Inferior parietal cortex (tissue), 1 donor: ENCODE measurements around the gene KSR2.
"Not testable (repeated sequence)": the region's sequence is repeated elsewhere in the genome, so short reads cannot be mapped to it uniquely, and the experiment has no call there.

Source experiments
- DNase-seq: peaks from one replicate; pipeline ENCODE4 v3.0.0-alpha.2; 2016; ENCODE audit errors: extremely low spot score

Gene KSR2

DNA sequence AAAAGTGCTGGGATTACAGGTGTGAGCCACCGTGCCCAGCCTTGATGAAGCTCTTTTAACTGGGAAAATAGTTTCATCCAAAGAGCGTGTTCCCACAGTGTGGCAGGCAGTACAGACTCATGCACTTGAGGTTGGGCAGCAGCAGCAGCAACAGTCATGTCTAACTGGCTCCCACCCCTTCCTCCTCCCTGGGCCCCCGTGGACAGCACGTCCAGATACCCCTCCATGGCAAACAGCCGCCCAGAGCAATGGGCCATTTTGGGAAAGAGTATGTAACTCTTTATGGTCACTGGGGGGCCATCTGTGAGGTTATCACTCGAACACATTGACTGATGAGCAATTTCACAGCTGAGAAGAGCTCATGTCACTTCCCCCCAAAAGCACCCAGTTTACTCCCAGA, 328.3 kb downstream of the KSR2 start:
- DNase-seq: no peak

GRCh38 chr12:117629454-117629853, 339.3 kb downstream of the KSR2 start:
- no peak for DNase-seq

DNA sequence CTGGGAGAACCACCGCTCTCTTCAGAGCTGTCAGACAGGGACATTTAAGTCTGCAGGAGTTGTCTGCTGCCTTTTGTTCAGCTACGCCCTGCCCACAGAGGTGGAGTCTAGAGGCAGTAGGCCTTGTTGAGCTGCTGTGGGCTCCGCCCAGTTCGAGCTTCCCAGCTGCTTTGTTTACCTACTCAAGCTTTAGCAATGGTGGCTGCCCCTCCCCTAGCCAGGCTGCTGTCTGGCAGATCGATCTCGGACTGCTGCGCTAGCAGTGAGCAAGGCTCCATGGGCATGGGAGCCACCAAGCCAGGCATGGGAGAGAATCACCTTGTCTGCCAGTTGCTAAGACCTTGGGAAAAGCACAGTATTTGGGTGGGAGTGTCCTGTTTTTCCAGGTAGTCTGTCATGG, 340.1 kb downstream of the KSR2 start:
- DNase-seq: not testable (repeated sequence)

GRCh38 chr12:117622741-117623140, 346.0 kb downstream of the KSR2 start:
- no peak for DNase-seq

DNA sequence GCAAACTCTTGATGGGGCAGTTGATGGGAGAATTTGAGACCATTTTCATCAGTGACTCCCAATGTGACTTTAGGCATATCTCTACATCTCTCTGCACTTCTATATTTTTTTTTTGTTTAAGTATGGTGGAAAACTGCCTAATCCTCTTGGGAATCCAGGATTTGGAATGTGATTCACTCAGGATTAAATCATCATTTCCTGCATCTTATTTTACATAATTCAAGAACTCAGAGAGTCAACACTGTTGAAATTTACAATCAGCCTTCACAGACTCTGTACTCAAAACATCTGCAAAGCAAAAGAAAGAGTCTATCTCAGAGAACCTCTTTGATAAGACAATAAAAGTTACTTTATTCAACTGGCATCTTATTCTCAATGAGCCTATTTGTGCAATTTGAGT, 346.7 kb downstream of the KSR2 start:
- DNase-seq: no peak

DNA sequence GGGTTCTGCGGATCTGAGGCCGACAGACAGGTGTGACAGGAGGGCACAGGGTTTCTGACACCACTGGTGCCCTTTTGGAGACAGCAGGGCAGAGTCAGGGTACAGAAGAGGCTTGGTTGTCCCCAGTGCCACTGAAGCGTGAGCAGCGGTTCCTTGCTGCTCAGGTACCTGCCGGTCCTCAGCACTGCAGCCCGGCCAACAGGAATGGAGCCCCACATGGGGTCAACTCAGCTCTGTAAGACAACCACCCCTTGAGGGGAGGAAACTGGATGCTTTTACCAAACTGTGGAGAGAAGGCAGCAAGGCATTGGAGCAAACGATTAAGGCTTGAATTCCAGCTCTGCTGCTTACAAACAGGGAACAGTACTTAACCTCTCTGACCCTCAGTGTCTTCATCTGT, 361.0 kb downstream of the KSR2 start:
- no peak for DNase-seq

DNA sequence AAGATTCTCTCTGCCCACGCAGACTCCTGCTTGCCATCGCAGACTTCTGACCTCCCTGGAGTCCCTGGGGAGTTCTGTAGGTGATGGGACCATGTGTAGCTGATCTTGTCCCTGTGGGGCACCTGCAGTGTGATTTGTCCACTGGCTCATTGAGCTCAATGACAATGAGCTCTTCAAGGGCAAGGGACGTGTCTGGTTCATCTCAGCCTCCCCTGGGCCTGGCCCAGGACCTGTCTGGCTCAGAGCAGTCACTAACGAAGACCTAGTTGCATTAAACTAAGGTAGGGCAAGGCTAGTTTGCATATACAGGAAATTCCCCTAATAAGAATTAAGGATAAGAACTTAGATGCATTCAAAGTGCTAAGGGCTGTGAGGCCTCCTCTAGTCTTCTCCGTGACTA, 361.8 kb downstream of the KSR2 start:
- DNase-seq: no peak

DNA sequence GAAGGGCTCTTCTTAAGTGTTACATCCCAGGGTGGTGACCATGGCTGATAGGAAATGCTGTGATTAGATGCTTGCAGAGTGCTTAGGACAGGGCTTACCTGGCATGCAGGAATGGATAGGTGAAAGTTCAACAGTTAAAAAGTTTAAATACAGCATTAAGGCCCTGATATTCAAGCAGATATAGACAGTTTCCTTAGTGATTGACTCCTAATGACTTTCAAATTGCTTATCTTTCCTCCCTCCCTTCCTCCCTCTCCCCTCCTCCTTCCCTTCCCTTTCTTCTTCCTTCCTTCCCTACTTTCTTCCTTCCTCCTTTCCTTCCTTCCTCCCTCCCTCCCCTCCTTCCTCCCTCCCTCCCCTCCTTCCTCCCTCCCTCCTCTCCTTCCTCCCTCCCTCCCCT, 362.8 kb downstream of the KSR2 start:
- no peak for DNase-seq

DNA sequence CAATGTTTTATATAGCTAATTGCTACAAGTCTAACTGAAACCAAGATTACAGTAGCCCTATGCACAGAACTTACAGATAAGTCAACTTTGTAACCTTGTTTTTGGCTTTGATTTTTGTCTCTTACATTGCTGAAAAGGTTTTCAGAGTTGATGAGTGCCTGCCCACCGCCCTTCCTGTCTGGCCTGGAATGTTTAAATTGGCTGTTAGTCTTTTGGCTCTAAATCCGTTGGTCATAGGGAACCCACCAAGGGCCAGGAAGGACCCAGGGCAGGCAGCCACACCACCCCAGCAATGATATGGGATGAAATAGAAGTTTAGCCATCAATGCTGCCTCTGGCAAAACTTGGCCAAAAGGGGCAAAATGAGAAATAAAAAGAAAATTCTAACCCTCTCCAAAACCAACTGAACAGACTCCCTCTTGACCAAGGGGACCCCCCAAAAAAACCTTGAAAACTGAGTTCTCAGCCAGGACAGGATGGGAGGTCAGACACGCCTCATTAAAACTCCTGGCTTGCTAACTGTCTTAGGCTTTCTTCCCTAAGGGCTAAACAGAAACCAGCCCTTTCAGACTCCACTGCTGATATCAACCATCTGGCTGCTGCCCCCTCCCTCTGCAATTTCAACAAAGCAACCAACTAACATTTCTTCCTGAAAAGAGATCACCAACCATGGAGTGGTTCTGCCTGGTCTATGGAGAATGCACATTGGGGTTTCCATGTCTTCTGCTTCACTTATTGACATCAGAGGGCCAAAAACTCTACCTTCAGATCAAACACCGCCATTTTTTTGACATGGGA, 365.3 kb downstream of the KSR2 start:
- no peak for DNase-seq

DNA sequence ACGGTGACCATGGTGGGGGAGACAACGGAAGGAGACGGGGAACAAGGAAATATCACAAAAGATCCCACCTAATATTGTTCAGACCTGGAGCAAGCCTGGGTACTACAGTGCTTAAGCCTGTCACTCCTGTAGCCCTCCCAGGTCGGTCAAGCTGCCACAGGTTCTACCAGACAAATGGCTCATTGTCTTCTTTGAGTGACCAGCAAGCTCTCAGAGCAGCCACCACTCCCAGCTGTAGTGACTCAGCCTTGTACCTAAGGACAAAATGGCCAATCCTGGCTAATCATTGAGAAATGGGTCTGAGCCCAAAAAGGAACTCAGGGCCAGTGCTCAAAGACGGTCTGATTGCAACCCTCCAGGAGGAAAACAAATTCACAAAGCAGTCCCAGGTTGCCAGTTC, 368.9 kb downstream of the KSR2 start:
- no peak for DNase-seq

GRCh38 chr12:117596968-117597367, 371.8 kb downstream of the KSR2 start:
- DNase-seq: no peak

GRCh38 chr12:117595751-117596150, 373.0 kb downstream of the KSR2 start:
- DNase-seq: no peak

DNA sequence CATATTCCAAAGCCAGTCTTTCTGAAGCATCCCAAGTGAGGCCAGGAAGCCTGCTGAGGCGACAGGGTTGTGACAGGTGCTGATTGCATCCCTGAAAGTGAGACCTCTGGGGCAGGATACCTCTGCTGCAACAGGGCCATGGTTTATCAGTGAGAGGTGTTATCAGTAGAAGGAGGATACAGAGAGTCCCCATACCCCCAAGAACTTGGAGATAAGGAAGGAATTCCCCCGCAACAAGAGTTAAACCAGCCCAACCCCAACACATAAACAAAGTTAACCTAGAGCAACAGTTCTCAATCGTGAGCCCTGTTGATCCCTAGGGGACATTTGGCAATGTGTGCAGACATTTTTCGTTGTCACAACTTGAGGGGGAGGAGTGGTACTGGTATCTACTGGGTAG, 374.3 kb downstream of the KSR2 start:
- DNase-seq: no peak

DNA sequence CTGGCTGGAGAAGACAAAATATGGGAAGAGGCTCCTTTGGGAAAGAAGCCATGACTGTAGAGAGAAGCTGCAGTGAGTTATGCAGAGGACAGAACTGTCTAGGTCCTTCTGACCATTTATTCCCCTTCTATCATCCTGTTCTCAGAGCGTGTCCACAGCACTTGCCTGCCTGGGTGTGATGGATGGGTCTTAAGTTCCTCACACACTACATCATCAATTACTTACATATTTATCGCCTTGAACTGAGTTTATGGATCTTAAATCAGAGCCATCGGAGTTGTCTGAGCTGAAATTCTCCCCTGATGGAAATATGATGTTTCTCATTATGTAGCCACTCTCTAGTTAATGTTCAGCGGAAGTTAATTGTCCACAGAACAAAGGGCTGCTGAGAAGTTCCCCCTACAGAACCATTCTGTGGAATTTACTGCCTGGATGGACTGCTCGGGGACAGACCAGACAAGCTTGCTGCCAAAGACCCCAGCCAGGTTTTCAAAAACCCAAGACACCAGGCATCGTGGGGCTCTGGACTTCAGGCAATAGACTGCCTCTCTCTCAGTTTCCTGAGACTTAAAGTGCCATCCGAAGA, 374.9 kb downstream of the KSR2 start:
- no peak for DNase-seq

DNA sequence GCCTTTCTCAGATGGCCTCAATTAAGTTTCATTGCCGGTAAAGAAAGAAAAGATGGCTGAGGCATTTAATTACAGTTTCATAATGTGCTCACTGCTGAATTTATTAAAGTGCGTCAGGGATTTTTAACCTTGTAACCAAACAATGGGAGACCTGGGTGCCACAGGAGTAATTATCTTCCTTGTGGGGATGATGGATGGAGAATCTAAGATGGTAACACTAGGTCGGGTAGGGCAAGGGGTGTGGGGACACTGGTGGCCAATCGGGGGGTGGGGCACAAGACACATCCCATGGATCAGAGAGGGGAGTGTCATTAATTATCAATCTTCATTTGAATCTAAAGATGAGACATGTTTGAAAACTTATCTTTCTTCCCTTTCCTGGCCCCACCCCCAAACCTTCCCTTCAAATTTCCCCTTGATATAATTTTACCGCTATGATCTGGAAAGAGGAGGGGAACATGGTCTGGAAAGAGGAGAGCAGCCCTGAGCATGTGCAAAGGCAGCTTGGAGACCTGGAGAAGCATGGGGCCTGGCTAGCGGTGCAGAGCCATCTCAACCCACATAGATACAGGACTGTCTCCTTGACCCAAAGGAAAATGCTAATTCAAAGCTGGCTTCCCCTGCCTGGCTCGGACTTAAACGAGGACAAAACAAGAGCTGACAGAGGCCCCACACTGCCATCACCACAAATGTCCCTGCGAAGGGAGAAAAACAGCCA, 376.0 kb downstream of the KSR2 start:
- no peak for DNase-seq

DNA sequence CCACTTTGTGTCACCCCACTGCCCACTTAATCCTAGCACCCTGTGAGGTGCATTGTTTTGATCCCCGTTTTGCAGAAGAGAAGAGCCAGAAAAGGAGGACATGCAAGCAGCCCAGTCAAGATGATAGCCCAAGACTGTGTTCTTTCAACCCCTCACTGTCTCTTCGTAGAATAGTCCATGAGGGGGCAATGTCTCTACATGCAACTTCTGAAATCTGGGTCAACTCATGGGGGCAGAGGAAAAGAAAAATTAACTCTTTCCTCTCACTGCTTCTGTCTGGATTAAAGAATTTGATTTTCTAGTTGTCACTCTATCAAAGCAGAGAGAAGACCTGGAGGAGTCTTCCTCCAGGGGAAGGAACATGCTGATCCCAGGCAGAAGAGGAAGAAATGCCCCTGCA, 377.8 kb downstream of the KSR2 start:
- no peak for DNase-seq

- no peak for DNase-seq
Observed at GRCh38 chr12:117590386-117590785, 378.4 kb downstream of the KSR2 start.

- no peak for DNase-seq
Observed at GRCh38 chr12:117589021-117589420, 379.8 kb downstream of the KSR2 start.

GRCh38 chr12:117587631-117588287, 381.0 kb downstream of the KSR2 start:
- DNase-seq: peak; percentile 54

GRCh38 chr12:117583677-117584225, 385.0 kb downstream of the KSR2 start:
- no peak for DNase-seq

DNA sequence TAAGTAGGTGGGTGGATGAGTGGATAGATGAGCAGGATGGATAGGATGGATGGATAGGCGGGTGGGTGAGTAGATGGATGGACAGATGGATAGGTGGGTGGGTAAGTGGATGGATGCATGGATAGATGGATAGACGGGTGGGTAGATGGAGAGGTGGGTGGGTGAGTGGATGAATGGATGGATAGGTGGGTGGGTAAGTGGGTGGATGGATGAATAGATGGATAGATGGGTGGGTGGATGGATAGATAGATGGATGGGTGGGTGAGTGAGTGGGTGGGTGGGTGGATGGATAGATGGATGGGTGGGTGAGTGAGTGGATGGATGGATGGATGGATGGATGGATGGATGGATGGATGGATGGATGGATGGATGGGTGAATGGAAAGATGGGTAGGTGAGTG, 385.7 kb downstream of the KSR2 start:
- DNase-seq: no peak

- no peak for DNase-seq
Observed at GRCh38 chr12:117582135-117582784, 386.5 kb downstream of the KSR2 start.
